ENCODE results near the gene FAM8A1. TPM values are rescaled to one million over a fixed set of nuclear protein-coding genes. Genes with fewer than 3 reads are reported as not detected.

The FAM8A1 gene
- total and polyA plus RNA-seq, 2 of the 13 experiments (the other 11 are each of a cell fraction or from before 2014, with no cell fraction given), result 30.5 to 34.3 TPM

- TF ChIP-seq GZF1 (CRISPR knock-in tag; IDR thresholded peaks at IDR 0.05) (no peak), MAFG (CRISPR knock-in tag; IDR thresholded peaks at IDR 0.05) (no peak), ZNF44 (CRISPR knock-in tag; IDR thresholded peaks at IDR 0.05) (0 out of 2 replicates have a peak, but pooled peaks have one; percentile 33), SRSF1 (optimal IDR thresholded peaks at IDR 0.05; ENCODE audit: low read depth, low read length) (peak; percentile 22), CREM (IDR thresholded peaks at IDR 0.05) (peak; percentile 83), CREM (CRISPR knock-in tag; IDR thresholded peaks at IDR 0.05) (no peak), ZNF574 (CRISPR knock-in tag; IDR thresholded peaks at IDR 0.05) (no peak; the same call in 1 of the 2 replicates), SMAD1 (CRISPR knock-in tag; IDR thresholded peaks at IDR 0.05; ENCODE audit: borderline replicate concordance, low read depth) (peak; percentile 90; the same call in 1 of the 2 replicates), KLF13 (CRISPR knock-in tag; IDR thresholded peaks at IDR 0.05) (peak; percentile 51; the same call in 1 of the 2 replicates), ZMYM2 (CRISPR knock-in tag; IDR thresholded peaks at IDR 0.05) (peak; percentile 50; the same call in 1 of the 2 replicates), ZNF891 (CRISPR knock-in tag; IDR thresholded peaks at IDR 0.05) (peak; percentile 24; the same call in 1 of the 2 replicates), THYN1 (CRISPR knock-in tag; IDR thresholded peaks at IDR 0.05; ENCODE audit: borderline replicate concordance, low read depth) (0 out of 2 replicates have a peak, but pooled peaks have one; percentile 56), TBX3 (IDR thresholded peaks at IDR 0.05; ENCODE audit: borderline replicate concordance) (peak; percentile 65; the same call in 1 of the 2 replicates), SIX4 (CRISPR knock-in tag; IDR thresholded peaks at IDR 0.05) (no peak), ZKSCAN1 (IDR thresholded peaks at IDR 0.05; ENCODE audit: low read length) (peak; percentile 66), E2F1 (CRISPR knock-in tag; IDR thresholded peaks at IDR 0.05) (no peak; the same call in none of the 2 replicates), IKZF1 (IDR thresholded peaks at IDR 0.05) (no peak), DZIP1 (CRISPR knock-in tag; IDR thresholded peaks at IDR 0.05) (no peak), TSC22D2 (CRISPR knock-in tag; IDR thresholded peaks at IDR 0.05; ENCODE audit: borderline replicate concordance) (peak; percentile 54; the same call in 1 of the 2 replicates), ZFP1 (CRISPR knock-in tag; IDR thresholded peaks at IDR 0.05) (peak; percentile 79; the same call in 1 of the 2 replicates), ZFP62 (CRISPR knock-in tag; IDR thresholded peaks at IDR 0.05) (no peak), DRAP1 (CRISPR knock-in tag; IDR thresholded peaks at IDR 0.05) (peak; percentile 73; the same call in 1 of the 2 replicates), ZBTB34 (CRISPR knock-in tag; IDR thresholded peaks at IDR 0.05) (no peak)
These were observed at the start of gene FAM8A1 (continued) for GRCh38 chr6:17599877-17600526.
